HG03175 (cell line): ENCODE data around the gene TNFRSF4.

Experiments
- ATAC-seq: cut with Tn5 transposase; IDR thresholded peaks from one replicate; pipeline ENCODE4 v1.9.1; 2021; ENCODE audit warnings: mild to moderate bottlenecking, moderate library complexity; ENCODE audit not compliant: unreplicated experiment

The TNFRSF4 gene

DNA sequence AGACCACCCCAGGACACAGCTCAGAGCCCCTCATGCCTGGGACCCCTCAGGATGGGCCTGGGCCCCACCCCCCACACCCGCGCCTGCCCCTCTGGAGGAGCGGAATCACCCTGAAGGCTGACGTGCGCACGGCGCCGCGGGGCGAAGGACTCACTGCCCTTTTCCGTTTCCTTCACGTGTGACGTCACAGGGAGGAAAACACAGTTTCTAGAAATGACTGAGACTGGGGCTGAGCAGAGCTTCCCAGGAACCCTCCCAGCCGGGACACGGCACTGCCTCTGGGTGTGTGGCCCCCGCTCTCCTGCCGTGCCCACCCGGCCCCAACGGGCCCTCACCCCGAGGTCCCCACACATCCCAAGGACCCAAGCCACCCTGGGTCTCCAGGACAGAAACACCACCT lies 5.4 kb upstream of the TNFRSF4 start:
- no peak for ATAC-seq

DNA sequence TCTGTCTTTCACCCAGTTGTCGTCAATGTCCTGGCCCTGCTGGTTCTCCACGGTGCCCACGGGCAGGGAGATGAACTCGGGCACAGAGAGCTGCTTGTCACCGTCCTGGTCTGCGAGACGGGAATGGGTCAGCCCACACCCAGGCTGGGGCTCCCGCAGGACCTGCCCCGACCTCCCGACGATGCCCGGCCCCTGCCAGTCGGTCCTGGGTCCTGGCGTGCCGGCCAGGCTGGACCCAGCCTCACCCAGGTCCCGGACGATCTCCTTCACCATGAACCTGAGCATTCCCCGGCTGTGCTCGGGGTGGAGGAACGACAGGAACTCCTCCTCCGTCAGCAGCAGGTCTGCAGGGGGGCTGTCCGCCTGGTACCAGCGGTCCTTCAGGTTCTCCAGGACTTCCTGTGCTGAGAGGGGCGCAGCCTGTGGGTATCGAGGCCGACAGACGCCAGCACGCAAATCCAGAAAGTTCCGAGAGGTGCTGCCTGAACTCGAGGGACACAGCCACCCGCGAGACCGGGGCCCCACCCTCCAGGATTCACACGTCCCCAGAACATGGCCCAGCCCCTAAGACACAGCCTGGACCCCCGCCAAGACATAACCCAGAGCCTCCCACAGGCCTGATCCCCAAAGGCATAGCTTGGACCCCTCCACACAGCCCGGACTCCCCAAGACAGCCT lies 4.7 kb upstream of the TNFRSF4 start:
- no peak for ATAC-seq

DNA sequence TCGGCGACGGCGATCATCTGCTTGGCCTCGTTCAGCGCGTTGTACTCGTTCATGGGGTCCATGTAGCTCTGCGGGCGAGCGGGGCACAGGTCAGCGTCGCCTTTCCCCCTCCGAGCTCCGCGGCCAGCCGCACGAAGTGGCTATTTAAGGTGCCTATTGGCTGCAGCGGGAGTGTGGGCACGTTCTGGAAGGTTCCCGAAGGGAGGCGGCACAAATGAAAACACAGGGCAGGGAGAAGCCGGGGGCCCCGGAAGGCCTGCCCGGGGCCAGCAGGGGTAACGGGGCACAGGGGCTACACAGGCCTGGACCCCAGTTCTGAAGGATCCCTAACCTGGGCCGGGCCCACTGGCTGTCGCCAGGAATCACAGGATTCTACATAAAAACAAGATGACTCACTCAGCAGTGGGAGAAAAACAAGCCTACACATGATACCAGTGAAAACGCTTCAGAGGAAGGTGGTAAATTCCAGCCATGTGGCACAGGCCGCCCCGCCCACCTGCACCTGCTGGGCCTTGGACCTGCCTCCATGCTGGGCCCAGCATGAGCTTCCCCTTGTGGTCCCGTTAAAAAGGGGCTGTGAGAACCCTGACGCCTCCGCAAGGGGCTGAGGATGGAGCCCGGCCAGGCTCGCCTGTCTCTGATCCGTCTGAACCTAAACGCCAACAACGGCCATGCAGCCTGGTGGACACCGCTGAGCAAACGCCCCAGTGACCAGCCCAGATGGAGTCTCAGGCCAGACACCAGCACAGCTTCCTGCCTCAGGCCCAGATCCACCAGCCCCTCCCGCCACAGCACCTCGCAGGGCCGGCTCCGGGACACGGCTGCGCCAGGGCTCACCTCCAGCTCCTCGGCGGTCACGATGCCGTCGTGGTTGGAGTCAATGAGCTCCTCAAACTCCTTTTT lies 3.9 kb upstream of the TNFRSF4 start:
- no peak for ATAC-seq

DNA sequence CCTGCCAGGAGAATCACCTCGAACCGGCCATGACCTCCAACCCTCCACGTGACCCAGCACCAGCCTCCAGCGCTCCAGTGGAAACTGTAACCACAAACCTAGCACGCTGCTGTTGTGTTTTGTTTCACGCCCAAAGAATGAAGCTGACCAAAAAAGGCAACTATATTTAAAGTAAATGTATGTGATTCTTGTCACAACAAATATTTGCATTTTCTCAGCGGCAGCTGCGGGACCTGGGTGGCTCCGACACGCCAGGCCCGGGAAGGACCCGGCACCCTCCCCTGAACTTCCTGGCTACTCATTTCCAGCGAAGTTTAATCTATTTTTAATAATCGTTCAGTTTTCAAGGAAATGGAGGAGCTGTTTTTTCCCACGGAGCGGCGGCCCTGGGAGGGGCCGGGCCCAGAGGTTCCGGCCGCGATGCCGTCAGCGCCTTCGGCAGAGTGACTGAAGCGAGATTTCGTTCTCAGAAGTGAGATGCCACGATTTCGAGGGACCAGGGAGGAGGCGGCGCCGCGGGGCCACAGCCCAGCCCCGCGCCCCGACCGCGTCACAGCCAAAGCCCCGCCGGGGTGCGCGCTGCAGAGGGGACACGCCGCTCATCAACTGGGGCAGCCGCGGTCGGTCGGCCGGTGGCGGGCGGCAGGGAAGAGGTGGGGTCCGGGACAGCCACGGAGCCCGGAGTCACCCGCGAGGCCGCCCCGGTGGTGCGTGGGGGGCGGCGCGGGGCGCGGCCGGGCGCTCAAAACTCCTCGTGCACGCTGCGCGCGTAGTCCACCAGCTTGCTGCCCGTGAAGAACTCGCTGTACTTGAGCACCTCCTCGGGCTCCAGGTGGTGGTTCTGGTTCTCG lies 3.0 kb upstream of the TNFRSF4 start:
- ATAC-seq, result no peak

DNA sequence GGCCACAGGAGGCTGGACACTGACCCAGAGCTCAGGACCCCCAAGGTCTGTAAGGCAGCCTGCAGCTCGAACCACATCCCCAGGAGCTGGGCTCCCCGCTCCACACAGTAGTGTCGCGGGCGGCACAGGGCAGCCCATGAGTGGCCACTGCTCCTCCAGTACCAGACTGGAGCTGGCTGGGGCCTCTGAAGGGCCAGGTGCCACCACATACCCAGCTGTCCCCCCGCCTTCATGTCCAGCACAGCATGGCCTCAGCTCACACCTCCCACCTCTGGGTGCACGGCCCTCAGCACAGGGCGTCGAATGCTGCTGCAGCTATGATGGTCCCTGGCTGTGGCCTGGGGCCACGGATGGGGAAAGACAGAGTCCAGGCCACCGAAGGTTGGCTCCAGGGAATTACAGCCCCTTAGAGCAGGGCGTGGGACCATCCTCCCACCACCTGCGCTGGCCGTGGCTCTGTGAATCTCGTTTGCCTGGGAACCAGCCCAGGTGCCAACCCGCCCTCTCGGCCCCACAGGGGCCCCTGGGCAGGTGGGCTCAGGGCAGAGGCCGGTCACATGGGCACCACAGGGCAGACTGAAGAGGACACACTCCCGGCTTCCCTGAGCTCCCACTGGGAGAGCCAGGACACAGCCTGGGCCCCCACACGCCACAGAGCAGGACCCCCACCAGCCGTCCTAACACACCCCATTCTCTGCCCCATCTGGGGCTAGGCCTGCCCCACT lies 2.1 kb upstream of the TNFRSF4 start:
- ATAC-seq, result no peak

DNA sequence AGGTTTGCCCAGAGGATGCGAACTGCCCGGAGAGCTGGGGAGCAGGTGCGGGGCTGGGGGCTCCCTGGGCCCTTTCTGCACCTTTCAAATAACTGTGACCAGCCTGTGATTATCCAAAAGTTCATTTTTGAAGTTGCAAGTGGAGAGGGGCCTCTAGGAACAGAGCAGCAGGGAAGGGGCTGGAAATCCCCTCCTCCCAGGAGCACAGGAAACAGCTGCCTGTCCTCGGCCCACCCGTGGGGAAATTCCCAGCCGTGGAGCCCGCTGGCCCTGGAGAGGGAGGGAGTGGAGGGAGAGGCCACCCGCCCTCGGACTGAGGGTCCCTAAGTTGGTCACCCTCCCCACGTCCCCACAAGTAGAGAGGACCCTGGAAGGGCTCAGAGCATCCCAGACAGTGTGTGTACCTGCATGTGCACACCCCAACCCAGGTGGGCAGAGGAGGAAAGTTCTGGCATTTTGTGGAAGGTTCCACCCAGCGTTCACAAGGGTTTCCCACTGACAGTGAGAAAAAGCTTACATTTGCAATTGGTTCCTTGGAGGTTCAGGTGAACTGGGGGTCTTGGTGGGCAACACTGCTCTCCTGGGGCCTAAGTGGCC lies 1.2 kb upstream of the TNFRSF4 start:
- ATAC-seq, result no peak

DNA sequence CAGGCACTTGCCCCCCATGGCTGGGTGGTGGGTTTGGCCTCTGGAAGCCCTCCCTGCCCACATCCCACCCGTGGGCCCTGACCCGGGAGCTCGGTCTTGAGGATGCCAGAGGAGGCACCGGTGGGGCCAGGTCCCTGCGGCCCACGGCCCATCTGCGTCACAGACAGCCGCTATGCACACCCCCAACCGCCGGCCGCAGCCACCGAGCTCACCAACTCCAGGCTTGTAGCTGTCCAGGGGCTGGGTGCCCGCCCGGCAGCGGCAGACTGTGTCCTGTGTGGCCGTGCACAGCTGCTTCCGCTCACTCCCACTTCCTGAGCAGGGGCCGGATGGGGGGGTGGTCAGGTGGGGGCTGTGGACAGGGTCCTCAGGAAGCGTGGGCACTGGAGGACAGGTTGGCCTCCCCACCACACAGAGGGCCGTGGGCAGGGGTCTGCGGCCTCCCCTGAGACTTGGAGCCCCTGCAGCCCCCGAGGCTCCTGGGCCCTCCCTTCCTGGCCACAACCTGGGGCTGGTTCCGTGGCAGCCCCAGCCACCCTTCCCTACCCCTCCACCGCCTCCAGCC lies 1.1 kb downstream of the TNFRSF4 start:
- ATAC-seq, result no peak

DNA sequence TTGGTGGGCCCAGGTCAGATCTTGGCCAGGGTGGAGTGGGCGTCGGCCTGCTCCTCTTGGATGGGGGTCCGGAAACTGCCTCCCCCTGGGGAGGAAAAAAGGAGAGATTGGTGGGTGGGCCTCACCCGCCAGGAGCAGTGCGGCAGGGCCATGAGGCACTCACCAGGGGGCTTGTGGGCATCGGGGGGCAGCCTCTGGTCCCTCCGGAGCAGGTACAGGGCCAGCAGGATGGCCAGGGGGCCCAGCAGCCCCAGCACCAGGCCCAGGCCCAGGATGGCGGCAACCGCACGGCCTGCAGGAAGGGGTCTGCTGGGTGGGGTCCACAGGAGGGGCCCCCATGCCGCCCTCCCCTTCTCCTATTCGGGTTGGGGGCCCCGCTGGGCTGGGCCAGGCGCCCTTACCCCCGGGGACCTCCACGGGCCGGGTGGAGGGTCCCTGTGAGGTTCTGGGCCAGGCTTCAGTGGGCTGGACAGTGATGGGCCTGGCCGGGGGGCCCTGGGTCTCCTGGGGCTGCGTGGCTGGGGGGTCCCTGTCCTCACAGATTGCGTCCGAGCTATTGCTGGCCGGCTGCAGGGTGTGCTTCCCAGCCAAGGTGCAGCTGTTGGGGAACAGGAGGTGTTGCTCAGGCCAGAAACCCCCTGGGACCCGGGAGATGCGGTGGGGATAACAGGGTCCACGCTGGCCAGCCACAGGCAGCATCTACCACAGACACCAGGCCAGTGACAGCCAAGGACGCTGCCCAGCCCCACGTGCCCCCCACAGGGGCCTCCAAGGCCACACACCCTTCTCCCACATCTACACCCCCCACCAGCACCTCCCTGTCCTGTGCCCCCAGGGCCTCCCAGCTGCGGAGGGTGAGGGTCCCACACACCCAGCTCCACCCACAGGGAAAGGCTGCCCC lies 2.2 kb downstream of the TNFRSF4 start:
- ATAC-seq, result no peak

DNA sequence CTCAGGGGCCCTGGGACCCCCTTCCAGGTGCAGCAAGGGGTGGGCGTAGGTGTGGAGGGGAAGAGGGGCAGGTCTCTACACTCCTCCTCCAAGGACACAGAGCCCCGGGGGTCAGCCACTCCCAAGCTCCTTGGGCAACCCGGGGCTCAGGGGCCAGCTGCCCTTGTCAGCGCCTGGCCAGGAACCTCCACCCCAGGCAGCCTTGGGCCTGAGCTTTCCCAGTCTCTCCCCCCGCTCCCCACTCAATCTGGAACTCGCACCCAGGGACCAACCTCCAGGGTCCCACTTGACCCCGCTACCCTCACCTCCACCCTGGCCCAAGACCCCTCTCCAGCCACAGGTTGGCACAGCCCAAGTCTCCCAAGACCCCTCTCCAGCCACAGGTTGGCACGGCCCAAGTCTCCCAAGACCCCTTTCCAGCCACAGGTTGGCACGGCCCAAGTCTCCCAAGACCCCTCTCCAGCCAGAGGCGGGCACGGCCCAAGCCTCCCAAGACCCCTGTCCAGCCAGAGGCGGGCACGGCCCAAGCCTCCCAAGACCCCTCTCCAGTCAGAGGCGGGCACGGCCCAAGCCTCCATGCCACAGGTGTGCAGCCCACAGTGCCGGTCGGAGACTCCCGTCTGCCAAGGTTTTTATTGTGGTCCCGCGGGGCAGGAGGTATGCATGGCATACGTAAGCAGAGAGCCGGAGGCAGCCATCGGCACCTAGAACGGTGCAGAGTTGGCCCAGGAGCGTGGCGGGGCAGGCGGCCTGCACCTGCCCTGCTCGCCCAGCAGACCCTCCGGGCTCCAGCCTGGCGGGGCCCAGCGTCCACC lies 3.0 kb downstream of the TNFRSF4 start:
- ATAC-seq, result no peak

DNA sequence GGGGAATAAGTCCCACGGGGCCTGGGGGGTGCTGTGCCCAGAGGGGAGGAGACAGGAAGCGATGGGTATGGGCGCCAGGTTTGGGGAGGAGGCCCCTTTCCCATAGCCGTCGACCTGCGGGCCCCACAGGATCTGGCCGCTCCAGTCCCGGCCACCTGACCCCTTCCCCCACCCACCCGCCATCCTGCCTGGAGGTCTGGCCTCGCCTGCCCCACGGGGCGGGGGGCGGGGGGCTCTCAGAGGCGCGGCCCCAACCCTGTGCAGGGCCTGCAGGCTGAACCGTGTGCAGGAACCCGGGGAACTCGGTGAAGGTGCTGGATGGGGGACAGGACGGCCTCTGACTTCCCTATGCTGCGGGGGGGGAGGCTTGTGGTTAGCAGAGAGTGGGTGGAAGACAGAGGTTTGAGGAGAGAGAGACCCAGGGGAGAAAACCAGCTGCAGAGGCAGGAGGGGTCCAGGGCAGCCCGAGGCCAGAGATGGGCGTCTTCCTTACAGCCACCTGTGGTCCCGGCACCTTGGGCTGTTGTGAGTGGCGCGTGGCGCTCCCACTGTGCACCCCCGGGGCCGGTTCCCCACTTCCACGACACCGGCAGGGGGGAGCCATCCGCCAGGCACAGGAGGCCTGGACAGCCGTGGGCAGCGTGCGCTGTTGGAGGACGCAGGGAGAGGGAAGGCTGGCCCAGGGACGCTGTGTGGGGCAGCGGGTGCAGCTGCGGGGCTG lies 5.1 kb downstream of the TNFRSF4 start:
- no peak for ATAC-seq

DNA sequence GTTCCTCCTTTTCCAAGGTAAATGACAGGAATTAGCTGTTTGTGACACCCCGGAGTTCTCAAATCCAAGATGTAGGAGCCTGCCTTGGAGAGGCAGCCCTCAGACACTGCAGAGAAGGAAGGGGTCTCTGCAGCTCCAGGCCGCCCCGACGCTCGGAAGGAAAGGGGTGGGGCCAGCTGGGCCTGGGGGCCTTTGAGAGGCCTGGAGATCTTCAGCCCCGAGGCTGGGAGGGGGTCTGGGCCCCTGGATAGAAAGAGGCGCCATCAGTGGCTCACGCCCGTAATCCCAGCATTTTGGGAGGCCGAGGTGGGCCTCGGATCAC lies 6.4 kb downstream of the TNFRSF4 start:
- no peak for ATAC-seq

DNA sequence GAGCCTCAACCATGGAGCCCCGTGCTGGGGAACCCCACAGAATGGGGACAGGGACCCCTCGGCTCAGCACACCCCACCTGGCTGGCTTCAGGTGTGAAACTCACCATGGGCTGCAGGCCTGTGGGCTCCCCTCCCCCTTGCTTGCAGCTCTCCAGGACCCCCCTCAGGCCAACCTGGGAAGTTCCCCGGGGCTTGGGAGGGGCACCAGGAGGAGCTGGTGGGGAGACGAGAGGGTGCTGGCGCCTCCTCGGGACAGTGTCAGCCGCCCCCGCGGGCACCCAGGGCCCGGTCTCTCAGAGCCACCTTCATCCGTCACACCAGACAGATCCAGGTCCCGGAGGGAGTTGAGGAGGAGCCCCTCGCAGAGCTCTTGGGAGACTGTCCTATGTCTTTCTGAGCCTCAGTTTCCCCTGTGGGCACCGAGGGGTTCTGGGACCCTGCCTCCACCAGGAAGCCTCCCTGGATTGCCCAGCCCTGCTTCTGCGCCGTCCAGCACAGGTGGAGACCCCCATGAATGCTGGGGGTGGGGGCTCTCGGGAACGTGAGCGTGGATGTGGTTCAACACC lies 6.9 kb downstream of the TNFRSF4 start:
- no peak for ATAC-seq

DNA sequence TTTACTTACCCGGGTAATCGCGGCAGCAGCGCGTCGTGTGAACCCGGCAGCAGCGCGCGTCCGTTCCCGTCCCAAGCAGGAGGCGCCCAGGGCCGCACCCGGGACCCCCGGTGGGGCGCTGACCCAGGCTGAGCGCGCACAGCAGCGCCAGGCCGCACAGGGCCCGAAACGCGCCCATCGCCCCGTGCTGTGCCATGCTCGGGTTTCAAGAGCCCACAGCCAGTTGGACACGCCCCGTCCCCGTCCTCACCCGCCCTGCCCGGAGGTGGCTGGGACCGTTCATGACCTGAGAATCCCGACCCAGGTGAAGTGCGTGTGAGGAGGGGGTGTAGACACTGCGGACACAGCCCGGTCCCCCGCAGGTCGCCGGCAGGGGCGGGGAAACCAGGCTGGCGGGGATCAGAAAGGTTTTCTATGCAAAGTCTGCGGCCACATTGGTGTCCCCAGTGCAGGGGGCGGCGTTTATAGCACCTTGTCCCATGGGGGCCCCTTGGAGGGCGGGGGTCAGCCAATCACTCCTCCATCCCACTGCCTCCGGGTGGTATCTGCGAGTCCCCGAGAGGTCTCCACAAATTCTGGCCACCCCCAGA lies 7.5 kb downstream of the TNFRSF4 start, which contains the start of gene TNFRSF18:
Gene TNFRSF18, minus strand, starts transcription at position 217 of the 590 bp plus-strand sequence. Its CDS starts 21 bp downstream, at position 196.
- ATAC-seq, result no peak

DNA sequence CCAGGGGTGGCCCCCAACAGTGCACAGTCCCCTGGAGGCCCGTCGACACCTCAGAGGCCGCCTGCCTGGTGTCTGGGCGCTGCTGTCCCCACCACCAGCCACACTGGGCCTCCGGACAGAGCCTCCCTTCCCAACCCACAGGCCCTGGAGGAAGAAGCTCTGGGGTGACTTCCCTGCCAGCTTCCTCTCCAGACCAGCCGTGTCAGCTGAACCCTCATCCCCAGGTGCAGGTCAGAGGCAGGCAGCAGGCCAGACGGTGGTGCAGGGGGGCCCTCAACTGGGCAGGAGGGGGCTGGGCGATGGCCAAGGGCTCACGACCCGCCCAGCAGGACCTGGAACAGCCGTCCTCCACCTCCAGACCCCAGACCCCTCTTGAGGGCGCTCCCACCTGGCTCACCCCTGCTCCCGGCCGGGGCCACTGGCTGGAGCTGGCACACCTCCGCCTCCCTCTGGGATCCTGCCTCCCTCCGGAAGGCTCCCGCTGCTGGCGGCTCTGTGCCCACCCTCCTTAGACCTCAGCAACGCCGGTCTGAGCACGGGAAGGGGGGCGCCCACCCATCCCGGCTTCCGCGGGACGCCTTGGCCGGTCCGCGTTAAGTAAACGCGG lies 8.1 kb downstream of the TNFRSF4 start:
- ATAC-seq, result no peak

DNA sequence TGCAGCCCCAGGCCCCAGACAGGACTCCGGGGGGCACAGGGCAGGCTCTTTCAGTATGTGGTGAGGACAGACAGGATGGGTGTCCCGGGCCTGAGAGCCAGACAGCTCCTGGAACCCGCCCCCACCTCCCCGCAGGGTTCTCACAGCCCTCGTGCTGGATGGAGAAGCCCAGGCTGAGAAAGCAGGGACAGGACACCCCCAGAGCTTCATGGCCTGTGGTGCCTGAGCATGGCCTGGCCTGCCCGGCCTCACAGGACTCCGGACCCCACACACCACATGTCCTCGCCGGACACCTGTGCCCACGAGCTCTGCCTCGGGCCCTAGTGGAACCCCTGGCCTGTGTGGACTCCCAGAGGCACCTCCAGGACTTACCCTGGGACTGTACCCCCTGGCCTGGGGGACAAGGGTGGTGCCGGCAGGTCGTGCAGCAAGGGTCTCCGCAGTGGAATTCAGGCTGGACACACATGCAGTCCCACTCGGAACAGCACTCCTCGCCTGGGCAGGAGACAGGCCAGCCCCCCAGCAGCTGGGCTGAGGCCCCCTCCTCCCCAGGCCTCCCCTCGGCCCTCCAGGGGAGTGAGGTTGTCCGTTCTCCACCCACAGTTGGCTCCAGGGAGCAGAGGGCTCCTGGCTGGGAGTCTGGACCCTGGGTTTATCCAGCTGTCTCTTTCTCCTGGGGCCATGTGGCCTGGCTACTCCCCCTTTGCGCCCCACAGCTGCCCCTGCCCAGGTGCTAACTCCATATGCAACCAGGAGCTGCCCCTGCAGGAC lies 8.8 kb downstream of the TNFRSF4 start:
- no peak for ATAC-seq
